HG02981 (cell line): ENCODE data around the gene CNBP.
"Not testable (repeated sequence)": the region's sequence is repeated elsewhere in the genome, so short reads cannot be mapped to it uniquely, and the experiment has no call there.

Source experiments
- ATAC-seq: cut with Tn5 transposase; IDR thresholded peaks from one replicate; pipeline ENCODE4 v1.9.1; 2021; ENCODE audit warnings: mild to moderate bottlenecking, moderate library complexity; ENCODE audit not compliant: unreplicated experiment

The CNBP gene

DNA sequence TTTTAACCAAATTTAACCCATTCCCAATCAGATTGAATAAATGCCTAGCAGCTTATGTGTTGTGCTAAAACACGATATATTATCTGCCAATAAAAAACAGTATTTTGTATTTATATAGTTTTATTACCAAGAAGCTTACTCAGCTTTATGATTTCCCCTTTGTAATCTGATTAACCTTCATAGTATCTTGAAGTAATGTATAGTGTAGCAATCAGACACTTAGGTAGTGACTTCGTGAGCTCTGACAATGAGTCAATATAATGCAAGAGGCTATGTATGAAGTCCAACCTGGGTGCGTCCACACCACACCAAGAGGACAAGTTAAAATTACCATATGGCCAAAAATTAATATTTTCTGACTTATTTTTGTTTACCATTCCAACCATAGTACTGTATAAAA lies 2.1 kb upstream of the CNBP start:
- no peak for ATAC-seq

DNA sequence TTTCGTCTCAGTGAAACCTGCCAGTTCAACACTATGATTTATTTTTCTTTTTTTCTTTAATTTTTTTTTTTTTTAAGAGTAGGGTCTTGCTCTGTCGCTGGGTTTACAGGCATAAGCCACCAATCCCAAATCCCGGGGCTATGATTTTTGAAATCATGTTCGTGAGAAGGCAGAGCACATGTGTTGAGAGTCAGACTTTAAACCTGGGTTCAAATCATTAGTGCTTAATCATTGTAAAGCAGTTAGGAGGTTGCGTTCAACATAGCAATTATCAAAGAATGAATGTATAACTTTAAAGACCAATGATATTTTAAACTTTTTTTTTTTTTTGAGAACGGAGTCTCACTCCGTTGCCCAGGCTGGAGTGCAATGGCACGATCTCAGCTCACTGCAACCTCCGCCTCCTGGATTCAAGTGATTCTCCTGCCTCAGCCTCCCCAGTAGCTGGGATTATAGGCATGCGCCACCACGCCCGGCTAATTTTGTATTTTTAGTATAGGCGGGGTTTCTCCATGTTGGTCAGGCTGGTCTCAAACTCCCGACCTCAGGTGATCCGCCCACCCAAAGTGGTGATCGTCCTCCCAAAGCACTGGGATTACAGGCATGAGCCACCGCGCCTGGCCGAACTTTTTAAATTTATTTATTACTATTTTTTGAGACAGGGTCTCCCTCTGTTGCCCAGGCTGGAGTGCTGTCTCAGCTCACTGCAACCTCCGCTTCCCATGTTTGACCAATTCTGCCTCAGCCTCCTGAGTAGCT lies 1.3 kb upstream of the CNBP start:
- ATAC-seq: not testable (repeated sequence)

DNA sequence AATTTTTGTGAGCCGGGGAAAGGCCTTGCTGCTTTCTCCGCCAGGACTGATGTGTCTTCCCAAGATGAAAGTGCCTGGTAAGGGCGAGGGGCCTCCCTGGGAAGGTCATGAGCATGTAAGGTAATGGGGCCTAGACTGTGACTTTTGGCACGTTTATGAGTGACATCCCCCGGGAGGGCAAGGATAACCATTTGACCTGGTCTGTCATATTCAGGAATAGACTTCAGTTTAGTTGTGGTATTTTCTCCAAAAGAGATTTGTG lies 631 bp upstream of the CNBP start:
- ATAC-seq: no peak

DNA sequence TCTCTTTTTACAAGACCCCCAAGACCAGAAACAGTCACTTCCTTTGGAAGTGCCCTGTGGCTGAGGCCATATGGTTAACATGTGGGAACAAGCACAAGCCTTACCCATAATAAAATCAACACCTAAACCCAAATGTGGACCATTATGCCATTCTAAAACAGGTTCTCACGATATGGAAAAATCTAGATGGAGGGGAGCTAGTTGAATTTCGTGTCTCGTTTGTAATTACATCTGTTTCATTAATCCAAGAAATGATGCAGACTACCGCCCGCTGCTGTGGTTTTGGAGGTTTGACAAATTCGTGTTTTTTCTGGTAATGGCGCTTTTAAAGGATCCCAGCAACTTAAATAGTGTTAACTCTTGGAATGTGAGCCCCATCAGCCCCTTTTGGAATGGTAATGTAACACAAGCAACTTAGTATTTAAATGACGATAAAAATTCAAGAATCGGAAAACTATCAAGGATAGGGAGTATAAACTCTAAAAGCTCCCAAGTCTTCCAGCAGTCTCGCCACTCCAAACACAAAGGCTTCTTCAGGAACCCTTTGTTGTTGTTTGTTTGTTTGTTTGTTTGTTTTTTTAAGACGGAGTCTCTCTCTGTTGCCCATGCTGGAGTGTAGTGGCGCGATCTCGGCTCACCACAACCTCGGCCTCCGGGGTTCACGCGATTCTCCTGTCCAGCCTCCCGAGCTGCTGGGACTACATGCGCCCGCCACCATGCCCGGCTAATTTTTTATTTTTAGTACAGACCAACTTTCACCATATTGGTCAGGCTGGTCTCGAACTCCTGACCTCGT lies 1.1 kb downstream of the CNBP start:
- no peak for ATAC-seq

DNA sequence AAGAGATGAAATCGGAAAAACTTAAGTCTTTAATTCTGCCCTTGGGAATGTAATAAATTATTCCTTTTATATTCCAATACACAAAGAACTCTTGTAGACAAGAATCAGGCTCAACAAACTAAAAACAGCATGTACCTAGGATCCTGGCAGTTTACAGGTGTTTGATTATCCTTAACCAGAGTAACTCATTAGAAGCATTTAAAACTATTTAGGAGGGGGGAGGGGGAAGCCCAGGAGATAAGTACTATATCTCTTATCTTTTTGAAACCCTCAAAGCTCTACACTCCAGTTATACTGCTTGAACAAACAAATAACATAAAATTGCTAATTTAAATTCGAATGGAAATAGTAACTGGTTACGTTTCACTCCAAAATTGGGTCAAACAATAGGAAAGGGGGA lies 1.9 kb downstream of the CNBP start:
- ATAC-seq: no peak

DNA sequence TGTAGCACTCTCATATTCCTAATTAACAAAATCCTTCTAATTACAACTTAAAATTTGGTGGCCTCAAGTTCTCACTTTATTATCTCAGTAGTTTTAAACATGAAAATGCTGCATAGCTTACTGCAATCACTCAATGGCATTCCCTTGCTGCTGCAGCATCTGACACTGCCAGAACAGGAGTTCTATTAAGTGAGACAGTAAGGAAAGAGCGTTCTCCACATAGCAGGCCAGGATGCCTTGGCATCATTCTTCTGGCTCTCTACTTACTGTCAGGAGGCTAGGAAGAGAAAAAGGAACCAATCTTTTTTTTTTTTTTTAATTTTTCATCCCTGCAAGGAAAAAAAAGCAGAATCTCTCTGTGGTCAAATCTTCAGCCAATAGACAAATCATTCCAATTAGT lies 3.2 kb downstream of the CNBP start:
- no peak for ATAC-seq

DNA sequence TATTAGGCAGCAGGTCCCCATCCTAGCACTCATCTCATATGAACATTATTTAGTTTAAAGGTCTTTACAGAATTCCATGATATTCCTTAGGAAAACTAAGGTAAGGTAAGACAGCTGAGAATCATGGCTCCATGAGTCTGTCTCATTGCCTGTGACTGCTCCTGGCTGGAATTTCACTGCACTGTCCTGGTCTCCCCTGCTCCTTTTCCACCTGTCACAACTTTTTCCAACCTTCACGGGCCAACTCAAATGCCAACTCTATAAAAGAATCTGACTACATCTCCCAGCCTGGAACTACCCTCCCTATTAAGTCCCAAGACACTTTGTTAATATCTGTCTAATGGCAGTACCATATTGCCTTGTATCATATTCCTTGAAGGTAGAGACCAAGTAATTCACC lies 7.6 kb downstream of the CNBP start:
- ATAC-seq: no peak

DNA sequence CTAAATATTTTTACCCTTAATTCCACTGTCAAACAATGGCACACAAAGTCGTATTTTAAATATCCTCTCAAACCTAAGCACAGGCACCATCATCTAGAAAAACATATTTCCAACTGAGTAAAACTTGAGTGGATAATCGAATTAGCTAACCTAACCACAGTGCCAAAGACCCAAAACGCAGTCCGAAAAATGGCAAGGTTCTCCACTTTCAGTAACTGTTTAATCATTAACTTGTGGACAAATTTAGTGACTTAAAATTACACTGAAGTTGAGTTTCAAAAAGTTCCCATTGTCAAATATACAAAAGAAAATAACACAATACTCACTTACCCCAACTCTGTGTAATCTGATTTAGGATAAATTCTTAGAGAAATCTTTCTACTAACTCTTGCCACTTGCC lies 10.0 kb downstream of the CNBP start:
- no peak for ATAC-seq

DNA sequence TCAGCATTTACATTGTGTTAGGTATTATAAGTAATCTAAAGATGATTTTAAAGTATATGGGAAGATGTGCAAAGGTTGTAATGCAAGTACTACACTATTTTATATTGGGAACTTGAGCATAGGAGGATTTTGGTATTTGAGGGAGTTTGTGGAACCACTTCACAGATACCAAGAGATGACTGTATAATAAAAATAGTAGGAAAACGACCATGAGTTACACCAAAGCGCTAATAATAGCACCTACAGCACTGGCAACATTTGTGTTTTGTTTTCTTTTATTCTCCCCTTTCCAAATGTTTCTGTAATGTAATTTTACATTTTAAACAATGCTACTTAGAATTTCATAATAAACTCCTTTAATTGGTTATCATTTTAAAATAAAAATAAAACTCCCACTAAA lies 10.5 kb downstream of the CNBP start:
- ATAC-seq: no peak

DNA sequence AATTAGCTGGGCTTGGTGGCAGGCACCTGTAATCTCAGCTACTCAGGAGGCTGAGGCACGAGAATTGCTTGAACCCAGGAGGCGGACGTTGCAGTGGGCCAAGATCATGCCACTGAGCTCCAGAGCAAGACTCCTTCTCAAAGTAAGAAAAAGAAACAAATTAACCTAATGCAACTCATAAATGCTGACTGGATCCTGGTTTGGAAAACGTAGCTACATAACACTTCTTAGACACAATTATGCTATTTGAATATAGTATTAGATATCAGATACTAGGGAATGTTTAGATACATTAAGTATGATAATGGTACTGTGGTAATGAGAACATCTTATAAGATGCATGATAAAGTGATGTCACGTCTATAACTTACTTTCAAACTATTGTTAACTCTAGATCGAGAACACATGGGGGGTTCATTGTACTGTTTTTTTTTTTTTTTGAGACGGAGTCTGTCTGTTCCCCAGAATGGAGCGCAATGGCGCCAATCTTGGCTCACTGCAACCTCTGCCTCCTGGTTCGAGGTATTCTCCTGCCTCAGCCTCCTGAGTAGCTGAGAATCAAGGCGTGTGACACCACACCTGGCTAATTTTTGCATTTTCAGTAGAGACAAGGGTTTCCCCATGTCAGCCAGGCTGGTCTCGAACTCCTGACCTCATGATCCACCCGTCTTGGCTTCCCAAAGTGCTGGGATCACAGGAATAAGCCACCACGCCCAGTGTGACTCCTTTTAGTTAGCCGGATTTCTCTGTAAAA lies 16.9 kb downstream of the CNBP start:
- ATAC-seq: no peak

DNA sequence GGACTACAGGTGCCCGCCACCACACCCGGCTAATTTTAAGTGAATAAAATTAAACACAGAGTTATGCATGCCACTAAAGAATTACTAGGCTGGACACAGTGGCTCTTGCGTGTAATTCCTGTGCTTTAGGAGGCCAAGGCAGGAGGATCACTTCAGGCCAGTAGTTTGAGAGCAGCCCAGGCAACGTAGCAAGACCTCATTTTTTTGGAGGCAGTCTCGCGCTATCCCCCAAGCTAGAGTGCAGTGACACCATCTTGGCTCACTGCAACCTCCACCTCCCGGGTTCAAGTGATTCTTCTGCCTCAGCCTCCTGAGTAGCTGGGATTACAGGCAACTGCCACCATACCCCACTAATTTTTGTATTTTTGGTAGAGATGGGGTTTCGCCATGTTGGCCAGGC lies 18.1 kb downstream of the CNBP start:
- ATAC-seq: not testable (repeated sequence)

DNA sequence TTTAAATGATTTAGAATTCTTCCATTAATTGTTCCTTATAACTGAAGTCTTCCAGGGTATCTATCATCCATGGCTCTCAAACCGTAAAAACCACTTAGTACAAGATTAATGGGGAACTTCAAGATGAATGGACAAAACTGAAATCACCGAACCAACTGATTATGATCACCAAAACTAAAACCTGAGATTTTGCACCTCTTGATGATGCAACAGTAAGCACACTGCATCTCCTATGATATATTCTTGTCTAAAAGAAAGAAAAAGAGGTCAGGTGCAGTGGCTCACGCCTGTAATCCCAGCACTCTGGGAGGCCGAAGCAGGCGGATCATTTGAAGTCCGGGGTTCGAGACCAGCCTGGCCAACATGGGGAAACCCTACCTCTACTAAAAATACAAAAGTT lies 19.2 kb downstream of the CNBP start:
- ATAC-seq: no peak

DNA sequence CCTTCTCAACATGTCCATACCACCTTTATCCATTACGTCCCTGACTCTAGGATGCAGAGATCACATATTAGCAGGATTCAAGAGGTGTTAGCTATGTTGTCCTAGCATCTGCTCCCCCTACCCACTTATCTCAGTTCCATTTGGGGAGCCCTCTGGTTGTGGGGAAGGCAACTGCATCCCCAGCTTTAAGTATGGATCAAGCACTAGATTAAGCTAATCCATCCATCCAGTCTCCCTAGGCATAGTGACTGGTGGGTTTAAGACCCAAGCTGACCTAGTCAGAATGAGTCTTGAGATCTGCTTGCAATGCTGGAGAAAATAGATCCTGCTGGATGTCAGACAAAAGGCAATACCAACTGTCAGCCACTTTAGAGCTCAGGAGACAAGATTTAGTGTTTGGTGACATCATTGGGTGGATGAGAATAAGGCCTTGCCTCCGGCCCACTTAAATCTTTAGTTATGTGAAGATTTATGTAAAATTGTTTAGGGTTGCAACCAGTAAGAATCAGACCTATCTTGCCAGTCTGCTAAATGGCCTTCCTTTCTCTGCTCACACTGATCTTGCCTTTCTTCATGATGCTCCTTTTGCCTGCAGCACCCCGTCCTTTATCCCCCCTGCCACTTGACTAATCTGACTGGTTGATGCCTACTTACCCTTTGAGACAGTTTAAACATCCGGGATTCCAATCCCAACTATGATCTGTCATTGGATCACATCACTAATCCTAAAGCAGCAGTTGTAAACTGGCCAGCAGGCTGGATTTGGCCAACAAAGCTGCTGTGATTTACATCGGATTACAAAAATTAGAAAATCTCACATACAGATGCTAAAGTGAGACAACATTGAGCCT lies 20.7 kb downstream of the CNBP start:
- ATAC-seq: no peak

DNA sequence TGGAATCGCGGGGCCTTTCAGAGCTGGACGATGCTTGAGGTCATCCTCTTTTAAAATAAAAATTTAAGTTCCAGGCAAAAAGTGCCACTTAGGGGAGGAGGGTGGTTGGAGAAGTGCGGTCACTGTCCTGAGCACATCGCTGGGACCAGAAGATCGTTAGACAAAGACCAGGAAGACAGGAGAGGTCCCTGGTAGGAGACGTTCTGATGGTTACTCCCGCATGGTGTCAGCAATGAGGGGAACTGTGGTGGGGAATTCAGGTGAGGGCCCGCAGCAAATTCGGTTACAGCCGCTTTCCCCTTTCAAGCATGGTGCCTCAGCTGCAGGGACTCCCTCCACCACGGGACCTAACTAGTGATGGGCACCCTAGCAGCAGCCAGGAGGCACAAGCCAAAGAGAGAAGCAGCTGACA lies 21.8 kb downstream of the CNBP start:
- peak; percentile 6 for ATAC-seq

DNA sequence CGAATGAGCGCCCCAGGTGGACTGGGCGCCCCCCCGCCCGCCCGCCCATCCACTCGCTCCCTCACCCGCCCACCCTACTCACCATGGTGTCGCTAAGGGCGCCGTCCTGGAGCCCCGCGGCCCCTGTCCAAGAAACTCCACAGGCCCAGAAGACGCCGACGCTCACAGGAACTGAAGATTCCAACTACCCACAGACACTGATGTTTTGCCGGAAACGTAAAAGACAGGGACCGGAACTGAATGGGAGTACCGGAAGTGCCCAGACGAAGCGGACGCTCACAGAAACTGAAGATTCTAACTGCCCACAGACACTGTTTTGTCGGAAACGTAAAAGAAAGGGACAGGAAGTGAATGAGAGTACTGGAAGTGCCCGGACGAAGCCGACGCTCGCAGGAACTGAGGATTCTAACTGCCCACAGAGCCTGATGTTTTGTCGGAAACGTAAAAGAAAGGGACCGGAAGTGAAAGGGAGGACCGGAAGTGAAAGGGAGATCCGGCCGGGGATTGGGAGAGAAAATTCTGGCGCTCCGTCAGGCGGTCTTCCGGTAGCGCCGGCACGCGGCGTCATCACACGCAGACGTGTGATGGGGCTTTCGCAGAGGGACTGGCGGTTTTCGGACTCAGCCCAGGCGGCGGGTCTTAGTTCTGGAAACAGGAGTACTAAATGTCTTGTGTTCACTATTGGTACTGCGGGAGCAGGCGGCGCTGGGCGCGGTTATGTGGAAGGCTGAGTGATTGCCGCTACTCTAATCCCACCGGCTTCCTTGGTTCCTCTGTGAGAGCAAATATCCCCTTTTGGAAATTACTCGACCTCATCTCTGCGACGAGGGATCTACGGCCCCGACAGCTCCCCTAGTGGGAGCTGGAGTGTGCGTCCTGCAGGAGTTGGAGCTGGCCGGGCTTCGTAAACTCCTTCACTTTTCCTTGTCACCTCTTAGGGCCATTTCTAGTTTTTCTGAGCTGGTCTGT lies 22.5 kb downstream of the CNBP start, which contains the start of gene ISY1:
TSS of gene ISY1 (minus strand) at position 173 of the 969 bp plus-strand sequence. CDS start at position 85, 88 bp downstream.
- peak; percentile 72 for ATAC-seq

DNA sequence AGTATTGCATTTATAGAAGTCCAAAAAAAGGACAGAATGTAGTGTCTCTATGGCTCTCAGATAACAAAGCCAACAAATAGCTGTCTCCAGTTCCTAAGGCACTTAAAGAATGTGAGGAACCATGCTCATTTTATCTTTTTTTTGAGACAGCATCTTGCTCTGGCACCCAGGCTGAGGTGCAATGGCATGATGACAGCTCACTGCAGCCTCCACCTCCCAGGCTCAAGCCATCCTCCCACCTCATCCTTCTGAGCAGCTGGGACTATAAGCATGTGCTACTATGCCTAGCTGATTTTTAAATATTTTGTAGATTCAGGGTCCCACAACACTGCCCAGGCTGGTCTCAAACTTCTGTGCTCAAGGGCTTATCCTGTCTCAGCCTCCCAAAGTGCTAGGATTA lies 38.9 kb downstream of the CNBP start:
- no peak for ATAC-seq

DNA sequence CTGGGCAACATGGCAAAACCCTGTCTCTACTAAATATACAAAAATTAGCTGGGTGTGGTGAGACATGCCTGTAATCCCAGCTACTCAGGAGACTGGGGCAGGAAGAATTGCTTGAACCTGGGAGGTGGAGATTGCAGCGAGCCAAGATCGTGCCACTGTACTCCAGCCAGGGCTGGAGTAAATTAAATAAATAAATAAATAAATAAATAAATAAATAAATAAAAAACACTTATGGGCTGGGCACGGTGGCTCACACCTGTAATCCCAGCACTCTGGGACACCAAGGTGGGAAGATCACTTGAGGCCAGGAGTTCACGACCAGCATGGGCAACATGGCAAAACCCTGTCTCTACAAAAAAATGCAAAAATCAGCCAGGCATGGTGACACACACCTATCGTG lies 42.7 kb downstream of the CNBP start:
- not testable (repeated sequence) for ATAC-seq

DNA sequence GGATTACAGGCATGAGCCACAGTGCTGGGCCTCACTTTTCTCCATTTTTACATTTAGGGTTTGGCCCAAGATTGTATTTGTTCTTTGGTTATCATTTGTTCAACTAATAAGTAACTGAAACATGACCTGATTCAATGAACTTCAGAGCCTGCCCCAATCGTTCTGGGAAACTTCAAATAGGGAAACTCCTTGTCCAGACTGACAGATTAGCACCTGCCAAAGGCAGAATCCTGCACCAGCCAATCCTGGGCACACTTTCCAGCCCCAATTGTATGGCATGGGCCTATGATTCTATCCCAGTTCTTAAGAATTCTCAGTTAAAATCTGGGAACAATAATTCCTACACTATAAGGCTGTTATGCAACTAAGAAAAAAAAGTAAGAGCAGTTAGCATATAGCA lies 43.8 kb downstream of the CNBP start:
- ATAC-seq: no peak

DNA sequence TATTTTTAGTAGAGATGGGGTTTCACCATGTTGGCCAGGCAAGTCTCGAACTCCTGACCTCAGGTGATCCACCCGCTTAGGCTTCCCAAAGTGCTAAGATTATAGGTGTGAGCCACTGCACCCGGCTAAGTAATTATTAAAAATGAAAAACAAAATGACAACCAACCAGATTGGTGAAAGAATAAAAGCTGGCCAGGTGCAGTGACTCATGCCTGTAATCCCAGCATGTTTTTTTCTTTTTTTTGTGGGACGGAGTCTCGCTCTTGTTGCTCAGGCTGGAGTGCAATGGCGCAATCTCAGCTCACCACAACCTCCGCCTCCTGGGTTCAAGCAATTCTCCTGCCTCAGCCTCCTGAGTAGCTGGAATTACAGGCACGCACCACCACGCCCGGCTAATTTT lies 47.4 kb downstream of the CNBP start:
- ATAC-seq: not testable (repeated sequence)
